Kidney tubule cell (primary cell): Measurements from ENCODE around the gene CMIP.

ENCODE experiments used
- DNase-seq: peaks from one replicate; pipeline ENCODE4 v3.0.0-alpha.2; 2018; ENCODE audit warnings: low spot score

CMIP gene

GRCh38 chr16:81661082-81661481, 216.5 kb downstream of the CMIP start:
- DNase-seq = peak; percentile 64

DNA sequence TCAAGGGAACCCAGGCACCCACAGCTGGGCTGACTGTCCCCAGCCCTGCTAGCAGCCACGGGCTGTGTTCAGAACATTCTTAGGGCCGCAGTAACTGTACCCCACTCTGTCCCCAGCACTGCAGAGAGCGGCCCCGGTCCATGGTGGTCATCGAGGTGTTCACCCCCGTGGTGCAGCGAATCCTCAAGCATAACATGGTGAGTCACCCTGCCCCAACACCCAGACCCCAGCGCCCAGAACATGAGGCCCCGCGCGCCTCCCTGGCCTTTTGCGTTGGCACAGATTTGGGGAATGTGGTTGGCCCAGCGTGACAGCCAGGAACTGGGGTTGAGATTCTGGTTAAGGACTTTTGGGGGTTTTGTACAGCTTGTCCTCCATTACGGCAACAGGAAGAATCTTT, 219.5 kb downstream of the CMIP start:
- no peak for DNase-seq

- no peak for DNase-seq
Measured at GRCh38 chr16:81665588-81665987, 221.0 kb downstream of the CMIP start.

- no peak for DNase-seq
Measured at GRCh38 chr16:81666113-81666512, 221.5 kb downstream of the CMIP start.

GRCh38 chr16:81668243-81669097, 223.9 kb downstream of the CMIP start:
- no peak for DNase-seq

GRCh38 chr16:81669473-81670350, 225.1 kb downstream of the CMIP start:
- DNase-seq = no peak

DNA sequence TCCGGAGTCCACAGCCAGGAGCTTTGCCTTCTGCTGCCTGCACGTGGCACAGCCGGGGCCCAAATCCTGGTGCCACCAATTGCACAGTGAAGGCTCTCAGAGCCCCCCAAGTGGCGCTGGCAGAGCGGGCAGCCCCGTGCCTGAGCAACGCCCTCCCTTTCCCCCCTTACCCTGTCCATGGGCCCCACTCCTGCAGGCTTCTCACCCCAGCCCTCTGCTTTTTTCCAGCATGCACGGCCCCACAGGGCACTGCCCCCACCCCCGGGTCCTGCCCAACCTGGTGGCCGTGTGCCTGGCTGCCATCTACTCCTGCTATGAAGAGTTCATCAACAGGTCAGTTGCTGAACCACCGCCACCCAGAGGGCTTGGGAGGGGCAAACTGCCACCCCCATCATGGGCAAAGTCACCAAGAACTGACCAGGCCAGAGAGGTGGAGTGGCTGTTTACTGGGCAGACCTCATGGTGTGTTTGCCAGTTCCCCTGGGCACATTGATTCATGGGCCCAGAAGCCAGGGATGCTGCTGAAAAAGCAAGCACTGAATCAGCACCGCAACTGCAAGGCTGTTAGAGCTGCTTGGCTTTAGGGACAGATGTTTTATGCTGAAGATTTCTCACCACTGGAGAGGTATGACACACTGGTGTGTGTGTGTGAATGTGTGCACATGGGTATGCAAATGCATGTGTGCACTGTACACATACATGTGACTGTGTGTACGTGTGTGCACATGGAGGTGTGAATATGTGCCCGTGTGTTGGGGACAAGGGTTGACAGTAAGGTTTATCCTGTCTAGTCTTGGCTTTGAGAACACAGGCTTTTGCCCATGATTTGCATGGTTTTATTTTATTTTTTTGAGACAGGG, 227.4 kb downstream of the CMIP start:
- no peak for DNase-seq

DNA sequence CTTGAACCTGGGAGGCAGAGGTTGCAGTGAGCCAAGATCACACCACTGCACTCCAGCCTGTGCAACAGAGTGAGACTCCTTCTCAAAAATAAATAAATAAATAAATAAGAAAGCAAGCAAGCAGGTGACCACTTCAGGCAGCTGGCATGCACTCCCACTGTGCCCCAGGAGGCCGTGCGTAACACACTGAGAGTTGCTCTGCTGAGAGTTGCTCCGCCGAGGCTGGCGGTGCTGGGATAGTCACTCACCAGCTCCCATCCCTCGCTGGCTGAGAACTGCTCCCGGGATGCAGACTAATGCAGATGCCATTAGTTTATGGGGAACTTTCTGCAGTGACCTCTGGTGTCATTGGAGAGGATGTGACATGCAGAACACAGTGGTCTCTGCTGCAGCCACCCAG, 228.8 kb downstream of the CMIP start:
- DNase-seq = no peak

DNA sequence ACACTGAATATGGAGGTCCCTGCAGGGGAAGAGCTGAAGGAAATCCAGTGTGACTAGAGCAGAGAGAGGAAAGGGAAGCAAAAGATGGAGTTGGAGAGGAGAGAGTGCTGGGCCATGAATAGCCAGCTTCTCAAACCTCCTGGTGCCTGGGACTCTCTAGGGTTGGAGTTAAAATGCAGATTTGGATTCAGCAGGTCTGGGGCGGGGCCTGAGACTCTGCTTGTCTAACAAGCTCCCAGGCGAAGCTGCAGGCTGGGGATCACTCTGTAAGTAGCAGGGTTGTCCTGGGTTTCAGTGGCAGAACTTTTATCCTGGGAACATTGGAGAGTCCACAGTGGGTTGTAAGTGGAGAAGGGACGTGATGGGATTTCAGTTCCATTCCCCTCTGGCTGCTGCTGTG, 231.1 kb downstream of the CMIP start:
- no peak for DNase-seq

GRCh38 chr16:81676066-81676882, 231.7 kb downstream of the CMIP start:
- no peak for DNase-seq

- no peak for DNase-seq
Measured at GRCh38 chr16:81676883-81677737, 232.5 kb downstream of the CMIP start.

GRCh38 chr16:81678326-81679095, 233.9 kb downstream of the CMIP start:
- no peak for DNase-seq

DNA sequence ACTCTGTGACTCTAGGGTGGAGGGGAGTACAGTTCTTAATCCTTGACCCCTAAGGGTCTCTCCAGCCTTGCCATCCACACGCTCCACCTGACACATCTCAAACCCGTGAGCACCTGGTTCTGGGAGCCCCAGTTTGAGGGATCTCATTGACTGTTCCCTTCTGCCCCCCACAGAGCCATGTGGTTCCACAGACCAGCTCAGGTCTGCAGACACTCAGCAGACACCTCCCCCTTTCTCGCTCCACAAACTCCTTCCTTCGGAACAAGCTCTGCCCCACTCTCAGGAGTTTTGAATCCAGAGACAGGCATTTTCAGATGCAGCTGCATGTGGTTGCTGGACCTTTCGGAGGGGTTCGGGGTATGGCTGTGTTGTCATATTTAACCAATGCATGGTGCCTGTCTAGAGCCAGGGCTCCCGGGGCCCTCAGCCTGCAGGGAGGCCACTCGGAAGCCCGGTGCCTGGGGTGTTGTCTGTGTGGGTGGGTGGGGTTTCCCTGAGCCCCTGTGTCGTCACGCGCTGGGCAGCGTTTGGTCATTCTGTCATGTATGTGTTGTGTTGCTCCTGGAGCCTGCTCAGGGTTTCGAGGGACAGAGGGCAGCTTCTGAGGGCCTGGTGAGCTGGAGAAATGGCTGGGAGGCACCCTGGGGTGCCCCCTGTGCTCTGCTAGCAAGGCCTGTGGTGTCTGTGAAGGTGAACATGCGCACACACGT, 235.3 kb downstream of the CMIP start:
- DNase-seq = no peak

- no peak for DNase-seq
Measured at GRCh38 chr16:81680444-81681275, 236.1 kb downstream of the CMIP start.

DNA sequence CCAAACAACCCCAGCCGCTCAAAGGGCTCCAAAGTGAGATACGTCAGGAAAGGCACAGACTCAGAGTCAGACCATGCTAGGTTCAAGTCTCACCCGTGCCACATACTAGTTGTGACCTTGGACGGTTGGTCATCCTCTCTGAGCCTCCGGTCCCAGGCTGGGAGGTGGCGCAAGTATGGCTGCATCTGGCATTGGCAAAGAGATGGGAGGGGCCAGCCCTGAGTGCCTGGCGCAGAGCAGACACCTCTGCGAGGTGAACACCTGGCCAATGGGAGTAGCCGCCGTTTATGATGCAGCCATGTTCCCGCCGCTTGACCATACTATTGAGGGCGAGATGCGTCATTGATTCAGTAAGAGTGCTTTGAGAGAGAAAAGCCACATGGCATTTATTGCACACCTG, 236.7 kb downstream of the CMIP start:
- DNase-seq = no peak

DNA sequence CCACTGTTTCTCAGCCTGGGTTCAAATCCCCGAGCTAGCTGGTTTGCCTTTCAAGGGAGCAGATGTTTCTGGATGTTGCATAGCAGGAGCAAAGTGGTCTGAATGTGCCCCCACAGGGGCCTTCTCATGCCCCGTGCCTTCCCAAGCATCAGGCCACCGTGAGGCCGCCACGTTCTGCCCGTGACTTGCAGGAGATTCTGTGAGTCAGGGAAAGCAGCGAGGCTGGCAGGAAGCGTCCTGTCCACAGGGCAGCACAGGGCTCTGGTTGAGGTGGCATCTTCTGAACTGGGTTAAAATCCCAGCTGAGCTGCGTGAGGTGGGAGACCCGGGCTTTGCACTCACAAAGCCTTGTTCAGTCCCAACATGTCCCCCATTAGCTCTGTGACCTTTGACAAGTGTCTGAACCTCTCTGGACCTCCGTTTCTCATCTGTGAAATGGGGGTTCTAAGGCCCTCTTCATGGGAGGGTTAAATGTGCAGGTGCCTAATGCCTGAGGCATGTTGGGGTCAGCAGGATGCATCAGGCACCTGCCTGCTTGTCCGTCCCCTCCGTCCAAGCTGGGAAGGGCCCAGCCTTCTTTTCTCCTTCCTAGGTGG, 239.7 kb downstream of the CMIP start:
- DNase-seq = no peak

- DNase-seq = no peak
Measured at GRCh38 chr16:81684901-81685300, 240.3 kb downstream of the CMIP start.
